DMS153 treated with DMSO at 0.1 percent for 48 hours (cell line): ENCODE measurements around the gene FOXP2.

Experiments
- DNase-seq: peaks from one replicate; lab custom pipeline; 2025; ENCODE audit not compliant: unreplicated experiment; lab: John Stamatoyannopoulos, UW

The FOXP2 gene

DNA sequence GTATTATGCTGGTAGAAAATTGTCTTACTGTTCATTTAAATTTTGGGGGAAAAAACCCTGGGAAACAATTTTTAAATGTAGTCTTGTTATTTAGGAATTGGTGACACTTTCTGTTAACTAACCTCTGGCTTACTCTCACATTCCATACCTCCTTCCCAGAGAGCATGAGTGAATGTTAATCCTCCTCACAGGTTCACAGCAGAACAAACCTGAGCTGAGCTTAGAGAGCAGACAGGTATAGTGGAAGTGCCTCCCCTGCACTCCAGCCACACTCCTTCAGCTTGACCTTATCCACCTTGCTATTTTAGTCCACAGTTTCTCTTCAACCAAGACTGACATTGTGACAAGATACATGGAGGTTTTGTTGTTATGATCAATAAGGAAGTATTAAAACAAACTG lies 235.9 kb downstream of the FOXP2 start:
- no peak for DNase-seq

DNA sequence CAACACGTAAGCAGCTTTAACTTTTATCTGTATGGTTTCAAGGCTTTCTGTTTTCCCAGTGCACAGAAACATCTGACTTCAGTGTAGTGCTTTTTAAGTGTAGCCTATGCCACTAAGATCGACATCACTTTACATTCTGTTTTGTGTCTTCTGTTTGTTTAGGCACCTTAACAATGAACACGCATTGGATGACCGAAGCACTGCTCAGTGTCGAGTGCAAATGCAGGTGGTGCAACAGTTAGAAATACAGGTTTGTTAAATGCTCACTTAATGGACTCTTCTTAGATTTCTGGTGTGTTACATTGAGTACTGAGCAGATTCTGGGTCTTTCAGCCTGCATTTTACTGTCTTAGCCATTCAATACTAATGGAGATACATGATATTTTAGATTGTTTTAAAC lies 237.4 kb downstream of the FOXP2 start:
- DNase-seq: peak; percentile 69

DNA sequence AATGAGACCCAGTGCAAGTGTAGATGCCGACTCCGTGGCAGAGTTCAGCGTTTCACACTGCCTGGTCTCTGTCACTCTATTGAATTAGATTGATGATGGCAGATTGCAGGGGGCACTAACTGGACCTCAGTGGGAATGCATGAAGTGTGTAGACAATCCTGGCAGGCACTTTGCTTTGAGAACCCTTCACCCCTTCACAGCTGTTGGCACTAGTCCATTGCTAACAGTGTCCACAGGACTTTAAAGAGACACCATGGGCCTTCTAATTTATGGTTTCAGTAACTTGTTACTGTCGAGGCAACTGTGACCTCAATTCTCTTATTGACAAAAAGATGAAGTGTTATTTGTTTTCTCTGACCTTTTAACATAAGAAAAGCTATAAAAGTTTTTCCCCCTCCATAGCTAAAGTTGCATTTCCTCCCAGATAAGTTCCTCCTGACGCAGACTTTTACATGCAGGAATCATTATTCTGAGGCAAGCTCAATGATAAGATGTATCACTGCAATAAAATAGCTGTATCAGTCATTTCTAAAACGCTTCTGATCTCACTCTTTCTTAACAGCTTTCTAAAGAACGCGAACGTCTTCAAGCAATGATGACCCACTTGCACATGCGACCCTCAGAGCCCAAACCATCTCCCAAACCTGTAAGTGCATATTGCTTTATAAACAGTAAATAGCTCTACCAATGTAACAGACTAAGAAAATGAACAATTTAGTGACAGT lies 238.9 kb downstream of the FOXP2 start:
- peak; percentile 65 for DNase-seq

DNA sequence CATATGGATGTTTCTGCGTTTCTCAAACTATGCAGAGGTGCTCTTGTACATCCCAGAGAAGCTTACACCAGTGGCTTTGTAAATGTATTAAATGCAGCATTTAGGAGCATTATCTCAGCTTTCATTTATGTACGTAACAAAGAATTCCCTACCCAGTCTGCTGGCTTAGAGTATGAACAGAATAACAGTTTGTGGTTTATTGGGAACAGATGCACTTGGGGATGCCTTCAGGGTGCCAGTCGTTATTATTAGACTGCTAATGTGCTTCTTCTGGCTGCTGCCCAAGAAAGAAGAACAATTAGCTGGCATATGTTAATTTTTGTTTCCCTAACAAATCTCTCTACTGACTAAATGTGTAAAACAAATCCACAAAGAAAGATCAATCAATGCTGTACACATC lies 241.9 kb downstream of the FOXP2 start:
- no peak for DNase-seq

DNA sequence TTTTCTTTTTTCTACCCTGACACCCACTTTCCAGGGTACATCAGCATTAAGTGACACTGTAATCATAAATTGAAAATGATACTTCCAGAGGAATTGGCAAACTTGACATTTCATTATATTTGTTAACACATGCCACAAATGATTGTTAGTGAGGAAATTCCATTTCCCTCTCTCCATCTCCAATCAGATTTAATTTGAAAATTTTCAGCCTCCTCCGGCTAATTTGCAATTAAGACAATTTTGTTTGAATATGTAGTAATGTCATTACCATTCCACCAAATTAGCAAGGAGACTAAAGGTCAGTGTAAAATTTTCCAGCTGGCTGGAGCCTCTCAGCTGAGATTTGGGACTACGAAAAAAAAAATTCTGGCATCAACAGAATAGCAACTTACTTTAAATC lies 242.7 kb downstream of the FOXP2 start:
- no peak for DNase-seq

DNA sequence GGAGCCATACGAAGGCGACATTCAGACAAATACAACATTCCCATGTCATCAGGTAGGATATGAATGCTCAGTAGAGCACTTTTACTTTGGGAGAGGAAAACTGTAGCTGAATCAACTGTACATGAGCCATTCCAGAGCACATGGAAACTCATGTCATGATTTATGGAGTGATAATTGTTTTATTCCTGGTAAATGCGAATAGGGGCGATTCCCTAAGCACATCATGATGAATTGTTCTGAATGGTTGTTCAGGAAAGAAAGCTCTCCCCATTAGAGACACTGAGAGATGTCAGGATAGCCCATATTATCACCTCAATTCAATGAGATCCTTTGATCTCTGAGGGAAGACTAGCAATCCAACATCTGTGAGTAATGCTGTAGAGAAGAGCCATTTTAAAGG lies 243.6 kb downstream of the FOXP2 start:
- no peak for DNase-seq

DNA sequence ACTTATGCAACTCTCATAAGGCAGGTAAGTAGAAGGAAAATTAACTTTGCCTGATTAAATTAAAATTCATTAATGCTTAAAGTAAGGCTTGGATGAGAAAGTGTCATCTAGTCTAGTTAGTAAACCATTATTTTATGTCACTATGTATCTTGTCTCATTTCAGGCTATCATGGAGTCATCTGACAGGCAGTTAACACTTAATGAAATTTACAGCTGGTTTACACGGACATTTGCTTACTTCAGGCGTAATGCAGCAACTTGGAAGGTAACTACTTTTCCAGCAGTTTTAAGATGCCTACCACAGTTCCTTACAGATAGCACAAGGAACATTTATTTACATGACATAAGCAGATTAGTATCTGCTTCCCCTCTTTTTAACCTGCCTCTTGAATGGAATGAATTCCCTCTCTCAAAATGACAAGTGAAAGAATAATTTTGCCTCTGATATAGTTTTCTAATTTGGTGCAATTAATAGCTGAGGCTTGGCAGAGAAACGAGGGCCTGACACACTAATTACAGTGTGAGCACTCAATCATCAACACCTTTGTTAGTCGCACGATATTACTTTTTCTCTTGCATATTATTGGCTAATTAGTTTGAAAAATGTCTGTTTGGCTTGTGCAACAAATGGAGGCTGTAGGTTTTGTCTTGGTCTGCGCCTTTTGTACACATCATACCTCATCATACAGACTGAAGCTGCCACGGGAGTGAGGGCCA lies 245.0 kb downstream of the FOXP2 start:
- DNase-seq: no peak

DNA sequence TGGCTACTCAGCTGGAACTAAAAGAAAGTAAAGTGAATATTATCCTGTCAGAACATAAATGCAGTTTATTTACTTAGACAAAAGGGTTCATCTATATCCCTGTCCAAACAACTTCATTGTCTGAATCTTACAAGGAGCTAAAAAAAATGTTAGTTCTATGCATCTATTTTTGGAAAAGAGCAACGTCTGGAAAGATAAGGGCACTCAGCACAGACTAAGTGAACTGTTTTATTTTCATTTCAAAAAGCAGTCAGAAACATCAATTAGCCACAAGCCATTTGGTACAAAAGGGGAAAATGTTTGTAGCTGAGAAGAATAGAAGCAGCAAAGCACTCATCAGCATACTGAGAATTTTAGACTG lies 245.5 kb downstream of the FOXP2 start:
- peak; percentile 62 for DNase-seq

DNA sequence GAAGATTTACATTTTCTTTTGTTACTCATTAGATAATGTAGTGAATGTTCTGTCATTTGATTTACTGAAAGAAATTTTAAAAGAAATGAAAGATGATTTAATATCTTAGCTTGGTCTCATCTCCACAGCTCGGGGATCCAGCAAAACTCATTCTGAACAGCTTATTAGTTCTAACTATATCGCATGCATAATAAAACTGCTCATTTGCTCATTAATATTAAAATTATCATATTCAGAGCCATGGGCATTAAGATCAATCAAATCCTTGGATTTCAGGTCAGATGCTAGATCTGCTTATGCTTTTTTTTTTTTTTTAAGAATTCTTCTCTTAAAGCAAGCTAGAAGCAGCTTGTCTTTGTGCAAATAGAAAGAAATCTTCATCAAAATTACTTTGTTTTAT lies 246.1 kb downstream of the FOXP2 start:
- no peak for DNase-seq

DNA sequence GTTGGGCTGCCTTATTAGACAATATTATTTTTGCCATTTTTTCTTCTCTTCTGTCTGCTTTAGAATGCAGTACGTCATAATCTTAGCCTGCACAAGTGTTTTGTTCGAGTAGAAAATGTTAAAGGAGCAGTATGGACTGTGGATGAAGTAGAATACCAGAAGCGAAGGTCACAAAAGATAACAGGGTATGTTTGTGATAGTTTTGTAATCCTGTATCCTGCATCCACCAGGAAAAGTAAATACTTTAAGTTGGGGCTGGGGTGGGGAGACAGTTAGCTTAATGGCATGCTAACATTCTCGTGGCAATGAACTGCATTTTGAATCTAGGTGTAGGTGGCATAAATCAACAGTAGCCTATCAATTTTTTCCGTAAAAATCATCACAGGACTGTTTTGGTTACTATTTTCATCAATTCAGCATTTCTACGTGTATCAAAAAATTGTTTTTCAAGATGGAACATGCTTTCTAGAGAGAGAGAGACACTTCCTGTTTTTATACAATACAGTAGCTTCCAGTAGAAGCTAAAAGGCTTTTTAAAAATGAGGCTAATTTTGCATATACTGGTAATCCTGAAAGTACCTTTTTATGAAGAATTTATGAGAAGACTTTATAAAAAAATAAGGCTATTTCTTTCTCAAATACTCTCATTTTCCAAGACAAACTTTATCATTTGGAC lies 247.5 kb downstream of the FOXP2 start:
- DNase-seq: no peak

DNA sequence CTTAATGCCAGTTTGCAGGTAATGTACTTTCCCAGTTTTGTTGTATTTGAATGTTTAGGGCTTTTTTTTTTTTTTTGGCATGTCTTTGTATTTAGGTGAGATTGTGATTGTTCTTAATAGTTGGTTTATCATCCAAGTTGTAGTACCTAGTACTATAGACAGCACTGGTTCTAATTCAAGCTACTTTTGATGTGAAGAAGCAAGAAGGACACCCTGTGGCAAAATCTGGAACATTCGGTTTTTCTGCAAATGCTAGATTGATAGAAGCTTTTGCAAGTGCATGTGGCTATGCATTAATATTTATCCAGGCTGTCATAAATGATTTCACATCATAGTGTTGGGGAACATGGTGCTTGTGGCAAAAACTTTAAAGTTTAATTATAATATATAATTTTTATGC lies 248.9 kb downstream of the FOXP2 start:
- peak; percentile 79 for DNase-seq

DNA sequence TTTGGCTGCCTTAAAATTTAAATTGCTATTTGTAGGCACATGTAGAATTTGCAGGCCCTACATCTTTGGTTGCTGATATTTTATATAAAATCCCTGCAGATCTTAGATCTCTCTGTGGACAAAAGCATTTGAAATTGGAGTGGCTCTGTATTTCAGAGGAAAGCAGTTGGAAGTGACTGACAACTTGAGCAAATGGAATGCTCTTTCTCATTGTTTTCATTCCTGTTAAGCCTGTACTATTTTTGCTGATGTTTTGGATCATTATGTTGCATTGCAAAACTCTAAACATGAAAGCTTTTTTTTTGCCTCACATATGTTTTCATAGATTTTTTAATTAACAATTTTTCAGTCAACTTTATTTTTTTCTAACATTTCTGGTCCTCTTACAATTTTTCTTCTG lies 256.1 kb downstream of the FOXP2 start:
- DNase-seq: no peak

DNA sequence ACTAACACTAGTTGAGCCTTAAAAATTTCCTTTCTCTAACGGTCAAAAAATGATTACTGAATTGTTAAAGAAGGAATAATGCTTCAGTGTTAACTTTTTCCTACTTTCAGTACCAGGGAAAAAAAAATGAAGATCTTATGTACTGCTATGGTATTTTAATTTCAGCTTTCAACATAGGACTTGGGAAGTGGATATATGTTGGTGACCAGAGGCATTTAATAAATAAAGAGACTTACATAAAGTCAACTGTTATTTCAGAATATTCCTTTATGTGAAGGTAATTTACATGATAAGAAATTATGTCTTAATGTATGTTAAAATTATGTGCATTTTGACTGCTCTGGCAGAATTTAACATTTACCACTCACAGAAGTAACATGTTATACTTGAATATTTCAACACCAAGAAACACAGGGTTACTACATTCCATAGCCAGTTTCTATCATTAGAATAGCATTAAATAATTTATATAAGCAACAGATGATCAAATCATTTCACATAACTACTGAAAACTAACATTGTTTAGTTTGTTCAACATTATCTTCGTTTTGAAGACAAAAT lies 257.0 kb downstream of the FOXP2 start:
- no peak for DNase-seq

DNA sequence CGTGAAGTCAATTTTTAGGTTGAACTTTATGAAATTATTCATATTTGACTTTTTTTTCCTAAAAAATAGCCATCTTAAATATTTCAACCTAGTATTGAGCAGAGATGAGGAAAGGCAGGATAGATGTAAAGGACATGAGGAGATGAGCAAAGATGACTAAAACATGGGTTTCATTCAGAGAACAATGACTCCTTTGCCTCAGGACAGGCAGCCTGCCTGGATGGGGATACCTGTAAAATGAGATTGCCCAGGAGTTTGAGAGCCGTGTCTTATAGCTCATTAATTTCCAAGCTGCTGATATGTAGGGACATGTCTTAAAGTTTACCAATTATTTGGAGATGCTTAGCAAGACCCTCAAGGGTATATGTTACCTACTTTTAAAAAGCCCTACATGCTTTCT lies 263.5 kb downstream of the FOXP2 start:
- no peak for DNase-seq

DNA sequence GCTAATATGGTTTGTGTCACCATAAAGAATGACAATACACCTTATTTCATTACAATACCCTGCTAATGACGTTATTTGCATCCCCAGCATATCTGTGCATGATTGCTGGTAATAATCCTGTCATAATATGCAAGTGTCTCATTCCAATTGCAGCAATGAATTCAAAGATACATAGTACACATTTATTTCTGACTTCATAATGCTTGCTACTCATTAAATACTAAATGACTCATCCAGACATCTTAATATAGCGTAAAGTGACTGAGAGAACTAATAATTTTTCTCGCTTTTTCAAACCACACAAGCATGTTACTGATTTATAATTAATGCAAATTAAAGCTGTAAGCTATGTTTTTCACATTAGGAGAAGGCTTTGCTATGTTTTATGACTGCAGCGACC lies 272.6 kb downstream of the FOXP2 start:
- DNase-seq: no peak

DNA sequence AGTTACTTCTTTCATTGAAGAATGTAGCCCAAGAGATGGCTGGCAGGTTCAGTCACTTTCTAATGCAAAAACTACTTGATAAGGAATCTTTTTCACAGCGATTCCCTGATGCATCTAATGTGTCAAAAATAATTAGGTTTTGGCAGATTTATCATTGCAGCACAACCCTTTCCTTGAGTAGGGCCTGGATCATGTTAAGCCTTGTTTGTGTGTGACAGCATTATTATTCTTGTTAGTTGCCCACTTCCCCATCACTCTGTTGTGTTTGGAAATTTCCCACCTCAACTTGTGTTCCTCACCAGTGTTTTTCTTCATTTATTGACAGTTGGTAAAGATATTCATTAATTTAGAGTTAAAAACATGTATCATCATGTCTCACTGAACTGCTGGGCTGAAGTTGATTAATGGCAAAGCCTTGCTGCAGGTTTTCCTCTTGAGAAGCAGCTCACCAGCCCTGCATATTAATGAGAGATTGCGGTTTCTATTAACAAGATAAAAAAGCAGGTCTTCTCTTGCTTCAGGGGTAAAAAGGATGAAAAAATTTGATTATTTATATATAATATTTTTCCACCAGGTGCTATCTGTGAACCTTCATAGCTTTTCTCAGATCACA lies 273.9 kb downstream of the FOXP2 start:
- DNase-seq: no peak

DNA sequence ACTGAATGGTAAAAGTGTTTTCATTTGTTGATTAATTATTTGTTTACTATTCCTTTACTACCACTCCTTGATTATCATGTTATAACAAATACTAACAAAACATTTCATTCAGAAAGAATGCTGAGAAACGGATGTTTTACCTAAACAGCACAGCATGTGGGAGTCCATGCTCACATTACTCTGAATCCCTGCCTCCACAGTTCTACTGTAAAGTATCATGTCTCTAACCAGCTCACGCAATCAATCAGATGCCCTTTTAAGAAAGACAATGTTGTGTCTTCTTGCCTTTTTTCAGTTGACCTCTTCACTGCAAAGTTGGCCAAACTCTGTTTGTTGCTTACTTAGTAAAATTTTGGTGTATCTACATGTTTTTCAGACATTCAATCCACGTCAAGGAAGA lies 274.8 kb downstream of the FOXP2 start:
- DNase-seq: no peak

DNA sequence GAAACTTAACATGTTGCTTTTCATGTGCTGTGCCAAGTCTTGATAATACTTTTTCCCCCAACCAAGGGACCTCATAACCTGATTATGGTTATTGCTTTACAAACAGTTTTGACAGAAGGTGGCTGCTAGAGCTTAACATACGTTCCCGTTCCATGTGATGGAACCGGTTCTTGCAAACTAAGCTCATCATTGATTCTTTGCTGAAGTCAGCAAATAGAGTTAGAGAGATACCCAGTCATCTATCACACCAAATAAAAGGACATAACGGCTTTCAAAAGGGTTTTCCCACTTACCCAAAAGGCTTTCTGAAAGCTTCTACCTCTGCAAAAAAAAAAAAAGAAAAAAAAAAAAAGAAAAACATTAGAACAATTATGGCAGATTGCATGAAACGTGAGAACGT lies 277.0 kb downstream of the FOXP2 start:
- DNase-seq: no peak

DNA sequence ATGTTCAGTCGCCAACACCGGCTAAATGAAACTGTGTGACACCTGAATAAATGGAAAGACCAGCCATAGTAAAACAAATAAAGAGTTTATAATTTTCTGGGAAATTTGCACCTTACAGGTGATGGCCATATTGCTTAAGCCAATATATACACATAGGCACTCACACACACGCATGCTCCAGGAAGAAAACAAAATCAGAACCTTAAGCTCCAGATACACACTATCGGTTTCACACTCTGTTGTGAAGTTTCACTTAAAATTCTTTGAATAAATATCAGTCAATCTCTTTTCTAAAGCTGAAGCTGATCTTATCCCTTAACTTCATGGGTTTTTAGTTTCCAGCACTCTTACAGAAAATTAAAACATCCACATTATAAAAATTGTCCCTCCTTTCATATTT lies 280.6 kb downstream of the FOXP2 start:
- DNase-seq: no peak

DNA sequence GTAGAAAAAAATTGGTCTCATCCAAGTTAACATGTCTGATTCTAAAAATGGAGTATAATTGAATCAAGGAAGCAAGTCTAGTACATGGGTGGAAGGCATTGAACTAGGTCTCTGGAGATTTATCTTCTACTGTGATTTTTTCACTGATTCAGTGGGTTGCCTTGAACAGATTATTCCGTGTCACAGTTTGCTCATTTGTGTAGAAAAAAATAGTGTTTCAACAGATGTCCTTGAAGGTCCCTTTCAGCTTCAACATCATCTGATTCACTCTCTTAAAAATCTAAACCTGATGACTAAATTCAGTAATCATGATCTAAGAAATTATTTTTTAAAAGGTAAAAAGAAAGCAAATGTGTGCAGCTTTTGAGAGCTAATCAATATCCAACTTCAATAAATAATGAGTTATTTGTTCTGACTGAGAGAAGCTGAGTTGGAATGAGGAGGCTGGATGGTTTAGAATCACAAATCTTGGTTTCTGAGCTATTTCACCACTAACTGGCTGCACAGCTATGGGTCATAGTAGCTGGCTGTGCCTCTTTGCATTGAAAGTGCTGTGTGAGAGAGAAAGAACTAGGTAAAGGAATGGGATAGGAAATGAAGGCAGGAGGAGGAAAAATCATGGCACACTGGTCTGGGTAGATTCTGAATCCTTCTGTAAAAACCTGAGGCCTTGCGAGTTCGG lies 285.8 kb downstream of the FOXP2 start:
- no peak for DNase-seq

DNA sequence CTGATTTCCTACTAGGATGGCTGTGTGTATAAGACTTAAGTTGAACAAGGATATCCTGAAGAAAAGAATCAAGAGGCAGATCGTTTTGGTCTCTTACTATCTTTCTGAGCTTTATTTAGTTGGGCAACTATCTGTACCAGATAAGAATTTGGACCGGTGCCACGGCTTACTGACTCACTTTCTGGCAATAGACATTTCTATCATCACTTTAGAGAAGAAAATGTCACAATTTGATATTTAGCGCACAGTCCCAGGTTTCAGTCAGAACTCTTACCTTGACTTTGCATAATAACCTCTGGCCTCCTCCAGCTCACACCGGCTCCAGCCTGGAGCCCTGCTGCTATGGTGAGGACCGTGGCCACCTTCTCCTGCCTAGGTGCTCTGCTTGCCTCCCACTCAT lies 289.1 kb downstream of the FOXP2 start:
- DNase-seq: no peak
